PFSK-1 (cell line): ENCODE measurements around the gene SF3A1.

Source experiments
- POLR2AphosphoS5 ChIP-seq: IDR thresholded peaks from 2 replicates; pipeline ENCODE4 v1.6.1; 2012; ENCODE audit warnings: low read depth, mild to moderate bottlenecking, control low read depth, low read length, moderate library complexity
- TAF1 ChIP-seq: IDR thresholded peaks from 2 replicates; pipeline ENCODE4 v1.6.1; 2012; ENCODE audit warnings: low read length, control low read depth, borderline replicate concordance; ENCODE audit not compliant: insufficient read depth

- no peak for TF ChIP-seq POLR2AphosphoS5
- TF ChIP-seq TAF1, result no peak
Measured at GRCh38 chr22:30296324-30296723, 60.4 kb downstream of the SF3A1 start.
